GM23248 (cell line): ENCODE results near the gene ZBTB45. TPM values are rescaled to one million over a fixed set of nuclear protein-coding genes. Genes with fewer than 3 reads are reported as not detected.

Experiments
- DNase-seq: peaks from one replicate; pipeline ENCODE4 v3.0.0-alpha.2; 2015
- H2AFZ ChIP-seq: fragments of 200-600 bp; sonication (generic); 2 replicates; pipeline ENCODE4 v1.6.1; 2016; ENCODE audit warnings: antibody characterized with exemption
- H3F3A ChIP-seq: fragments of 200-600 bp; sonication (generic); 2 replicates; pipeline ENCODE4 v1.6.1; 2016; ENCODE audit warnings: mild to moderate bottlenecking, antibody characterized with exemption, mixed run types; ENCODE audit not compliant: insufficient read depth
- H3K27ac ChIP-seq: fragments of 200-600 bp; sonication (generic); 2 replicates; pipeline ENCODE4 v1.5.1; 2016; ENCODE audit warnings: mild to moderate bottlenecking
- H3K27me3 ChIP-seq: fragments of 200-600 bp; sonication (generic); replicated peaks from 2 replicates; pipeline ENCODE4 v1.6.1; 2016; ENCODE audit warnings: mild to moderate bottlenecking; ENCODE audit not compliant: insufficient read depth
- H3K36me3 ChIP-seq: fragments of 200-600 bp; sonication (generic); 2 replicates; pipeline ENCODE4 v1.6.1; 2016; ENCODE audit warnings: low read depth, mild to moderate bottlenecking
- H3K4me1 ChIP-seq: fragments of 200-600 bp; sonication (generic); 2 replicates; pipeline ENCODE4 v1.6.1; 2016; ENCODE audit warnings: mild to moderate bottlenecking; ENCODE audit not compliant: insufficient read depth
- H3K4me2 ChIP-seq: fragments of 200-600 bp; sonication (generic); one replicate; pipeline ENCODE4 v1.6.1; 2016; ENCODE audit warnings: mild to moderate bottlenecking; ENCODE audit not compliant: unreplicated experiment
- H3K4me3 ChIP-seq: fragments of 200-600 bp; sonication (generic); 2 replicates; pipeline ENCODE4 v1.5.1; 2016; ENCODE audit warnings: mild to moderate bottlenecking
- H3K79me2 ChIP-seq: fragments of 200-600 bp; sonication (generic); 2 replicates; pipeline ENCODE4 v1.6.1; 2016; ENCODE audit warnings: mild to moderate bottlenecking; ENCODE audit not compliant: insufficient read depth
- H3K9ac ChIP-seq: fragments of 200-600 bp; sonication (generic); 2 replicates; pipeline ENCODE4 v1.6.1; 2016; ENCODE audit warnings: mild to moderate bottlenecking
- H3K9me2 ChIP-seq: fragments of 200-600 bp; sonication (generic); 2 replicates; pipeline ENCODE4 v1.6.1; 2016; ENCODE audit warnings: mixed run types, mild to moderate bottlenecking, moderate library complexity; ENCODE audit not compliant: insufficient read depth
- H3K9me3 ChIP-seq: fragments of 200-600 bp; sonication (generic); one replicate; pipeline ENCODE4 v1.6.1; 2017; ENCODE audit warnings: low read depth
- H4K20me1 ChIP-seq: fragments of 200-600 bp; sonication (generic); 2 replicates; pipeline ENCODE4 v1.6.0; 2016; ENCODE audit not compliant: insufficient read depth
- EZH2 ChIP-seq: fragments of 200-600 bp; sonication (generic); IDR thresholded peaks from 2 replicates; pipeline ENCODE4 v1.6.1; 2018; ENCODE audit warnings: antibody characterized with exemption, mild to moderate bottlenecking; ENCODE audit not compliant: insufficient read depth, poor library complexity, severe bottlenecking
- EZH2phosphoT487 ChIP-seq: fragments of 200-600 bp; sonication (generic); IDR thresholded peaks from 2 replicates; pipeline ENCODE4 v1.6.1; 2018; ENCODE audit warnings: antibody characterized with exemption, moderate library complexity, mild to moderate bottlenecking, low read depth; ENCODE audit not compliant: insufficient read depth
- WGBS, 2 experiments: methylation state at CpG; one replicate each; pipeline ENCODE4 v1.1.6; 2015 to 2017; ENCODE audit warnings: low lambda C conversion rate in 2 of 2, low coverage in 1 of 2; ENCODE audit errors: missing lambda C conversion rate in 2 of 2; 5-methylcytosine and 5-hydroxymethylcytosine counted together
- in situ Hi-C: fragments of 300-500 bp; cut with MboI; formaldehyde crosslinking; loops from 2 replicates; pipeline ENCODE4 v1.15.0; 2020
- polyA plus RNA-seq: library from polyadenylated mRNA; unstranded; fragments of >200 nt; fragmentation: Nextera tagmentation; extraction: Ambion mirVana; gene quantifications from 2 replicates; pipeline ENCODE4 v1.2.1, GENCODE V29; 2016
- total RNA-seq: library from RNA; depleted of rRNA; stranded (reverse); fragments of >200 nt; shearing (Covaris generic); gene quantifications from 2 replicates; pipeline ENCODE4 v1.2.3, GENCODE V29; 2014

The ZBTB45 gene
- total and polyA plus RNA-seq, 2 experiments from 2014 or later = 9.0 to 16.0 TPM

- no peaks in the 10 kb centered on the region for H4K20me1 ChIP-seq
- peak overlapping the region; percentile 84 for H3K4me3 ChIP-seq
- H3K9ac ChIP-seq = peak overlapping the region; percentile 86
- 4 to 5% methylated on average over 56 to 57 of the region's 60 CpGs for WGBS, 2 experiments
- peak overlapping the region; percentile 29 for H3K27ac ChIP-seq
- no peaks in the 10 kb centered on the region for H3K27me3 ChIP-seq
- H3K79me2 ChIP-seq = no peaks in the 10 kb centered on the region
- H3K36me3 ChIP-seq = no peaks in the 10 kb centered on the region
- H3F3A ChIP-seq = no peaks in the 10 kb centered on the region
- H2AFZ ChIP-seq = peak overlapping the region; percentile 100
- H3K9me3 ChIP-seq = no peaks in the 10 kb centered on the region
- peak overlapping the region; percentile 93 for H3K4me2 ChIP-seq
- peak; percentile 100 for DNase-seq
- in situ Hi-C loops = no loop called here
- TF ChIP-seq EZH2phosphoT487 = no peak
- TF ChIP-seq EZH2 = no peak
- no peaks in the 10 kb centered on the region for H3K4me1 ChIP-seq
- no peaks in the 10 kb centered on the region for H3K9me2 ChIP-seq
These were observed 20.3 kb downstream of the ZBTB45 start for GRCh38 chr19:58499021-58499927.

GRCh38 chr19:58498316-58499020 is 21.1 kb downstream of the ZBTB45 start:
- no peaks in the 10 kb centered on the region for H3K9me3 ChIP-seq
- H3K79me2 ChIP-seq = no peaks in the 10 kb centered on the region
- H2AFZ ChIP-seq = peak overlapping the region; percentile 100
- no peaks in the 10 kb centered on the region for H3F3A ChIP-seq
- H3K36me3 ChIP-seq = no peaks in the 10 kb centered on the region
- 0 out of 2 replicates have a peak overlapping the region, but pooled peaks have one; percentile 33 for H3K9ac ChIP-seq
- 58 to 64% methylated on average over 11 to 22 of the region's 22 CpGs for WGBS, 2 experiments
- no peaks in the 10 kb centered on the region for H3K4me1 ChIP-seq
- peak overlapping the region; percentile 84 for H3K4me3 ChIP-seq
- H3K9me2 ChIP-seq = no peaks in the 10 kb centered on the region
- no peak overlapping the region for H3K27ac ChIP-seq
- DNase-seq = no peak
- in situ Hi-C loops = no loop called here
- peak overlapping the region; percentile 73 for H3K4me2 ChIP-seq
- no peaks in the 10 kb centered on the region for H4K20me1 ChIP-seq
- TF ChIP-seq EZH2phosphoT487 (no peak), EZH2 (no peak)
- H3K27me3 ChIP-seq = no peaks in the 10 kb centered on the region

- Histone ChIP-seq H3K27ac (no peak overlapping the region), H3K9me2 (no peaks in the 10 kb centered on the region), H3K4me2 (no peak overlapping the region), H3F3A (no peaks in the 10 kb centered on the region), H3K79me2 (no peaks in the 10 kb centered on the region), H3K4me1 (no peaks in the 10 kb centered on the region), H3K27me3 (no peaks in the 10 kb centered on the region), H2AFZ (no peak overlapping the region), H3K4me3 (no peak overlapping the region), H3K9ac (no peak overlapping the region), H3K9me3 (no peaks in the 10 kb centered on the region), H3K36me3 (no peaks in the 10 kb centered on the region), H4K20me1 (no peaks in the 10 kb centered on the region)
- DNase-seq = no peak
- 76 to 77% methylated on average over 8 of the region's 8 CpGs for WGBS, 2 experiments
- in situ Hi-C loops = no loop called here
- TF ChIP-seq EZH2 (no peak), EZH2phosphoT487 (no peak)
These were observed 21.9 kb downstream of the ZBTB45 start for GRCh38 chr19:58497634-58498170.

DNA sequence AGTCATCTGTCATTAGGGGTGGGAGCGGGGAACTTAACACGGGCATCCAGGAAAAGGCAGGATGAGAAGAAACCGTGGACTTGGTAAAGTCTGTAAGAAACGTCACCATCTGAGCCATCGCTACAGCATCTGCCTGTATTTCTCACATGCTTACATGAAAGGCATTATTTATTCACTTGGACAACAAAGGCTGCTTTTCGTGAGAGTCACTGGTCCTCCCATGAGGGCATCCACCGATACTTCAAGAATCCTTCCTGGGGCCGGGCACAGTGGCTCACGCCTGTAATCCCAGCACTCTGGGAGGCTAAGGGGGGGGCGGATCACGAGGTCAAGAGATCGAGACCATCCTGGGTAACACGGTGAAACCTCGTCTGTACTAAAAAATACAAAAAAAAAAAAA is 27.3 kb downstream of the ZBTB45 start:
- Histone ChIP-seq H3K27me3 (no peaks in the 10 kb centered on the region), H3K36me3 (no peaks in the 10 kb centered on the region), H3F3A (no peaks in the 10 kb centered on the region), H3K4me3 (no peak overlapping the region), H3K4me1 (no peaks in the 10 kb centered on the region), H4K20me1 (no peaks in the 10 kb centered on the region), H2AFZ (no peak overlapping the region), H3K9ac (no peak overlapping the region), H3K27ac (no peak overlapping the region), H3K79me2 (no peaks in the 10 kb centered on the region), H3K9me3 (no peaks in the 10 kb centered on the region), H3K4me2 (no peak overlapping the region), H3K9me2 (no peaks in the 10 kb centered on the region)
- no peak for DNase-seq
- in situ Hi-C loops = no loop called here
- 84 to 87% methylated on average over 14 of the region's 14 CpGs for WGBS, 2 experiments
- TF ChIP-seq EZH2phosphoT487 = no peak
- no peak for TF ChIP-seq EZH2
